ENCODE data around the gene SPATA13. TPM values are rescaled to one million over a fixed set of nuclear protein-coding genes. Genes with fewer than 3 reads are reported as not detected.

Gene SPATA13
- total RNA-seq, 3 donors from 2014 or later (not counting 1 experiment from before 2014, with no cell fraction given): 108 to 141 (median 141) TPM

GRCh38 chr13:24187185-24187584 lies 26.7 kb downstream of the SPATA13 start:
- H3K4me3 ChIP-seq (ENCODE audit: low read length): no peak overlapping the region
- H3K27ac Mint-ChIP-seq: no peak overlapping the region
- peaks cover 0 to 2% of the 10 kb centered on the region in 2 donors for H3K27me3 Mint-ChIP-seq (ENCODE audit: low read depth in 2 of 2)
- DNase-seq (peak in 1 of 2 donors; percentile 47), ATAC-seq (peak in 2 of 3 donors; percentile 35 to 41)
- no peak overlapping the region for H3K4me3 Mint-ChIP-seq
- no peaks in the 10 kb centered on the region for H3K36me3 ChIP-seq (ENCODE audit: control insufficient read depth, insufficient read depth, low read length)
- intact Hi-C loops (cut with micrococcal nuclease): no loop called here
- peaks cover 3% of the 10 kb centered on the region for H3K36me3 Mint-ChIP-seq
- WGBS (ENCODE audit: insufficient coverage): 69% methylated on average over 5 of the region's 7 CpGs
- peaks cover 1% of the 10 kb centered on the region in 2 donors for H3K9me3 Mint-ChIP-seq
- H3K4me1 Mint-ChIP-seq: peaks cover 10 to 11% of the 10 kb centered on the region in 2 donors
- no peak for TF ChIP-seq CTCF (IDR thresholded peaks at IDR 0.05)
- peaks cover 5% of the 10 kb centered on the region for H3K4me1 ChIP-seq (ENCODE audit: control insufficient read depth, insufficient read depth, low read length)
- H3K9me3 ChIP-seq (ENCODE audit: control insufficient read depth, insufficient read depth, low read length): peaks cover 3% of the 10 kb centered on the region
- H3K27me3 ChIP-seq (ENCODE audit: control insufficient read depth, insufficient read depth, low read length): no peaks in the 10 kb centered on the region
- H3K27ac ChIP-seq (ENCODE audit: low read length): no peak overlapping the region

- no peaks in the 10 kb centered on the region for H3K4me1 ChIP-seq (ENCODE audit: control insufficient read depth, insufficient read depth, low read length)
- no peaks in the 10 kb centered on the region for H3K27me3 ChIP-seq (ENCODE audit: control insufficient read depth, insufficient read depth, low read length)
- no peaks in the 10 kb centered on the region for H3K9me3 ChIP-seq (ENCODE audit: control insufficient read depth, insufficient read depth, low read length)
- H3K27ac ChIP-seq (ENCODE audit: low read length): no peak overlapping the region
- no peaks in the 10 kb centered on the region for H3K36me3 ChIP-seq (ENCODE audit: control insufficient read depth, insufficient read depth, low read length)
- 67% methylated on average over 6 of the region's 6 CpGs for WGBS (ENCODE audit: insufficient coverage)
- H3K4me3 Mint-ChIP-seq: no peak overlapping the region
- no peak for TF ChIP-seq CTCF (IDR thresholded peaks at IDR 0.05)
- DNase-seq (no peak), ATAC-seq (no peak)
- no peaks in the 10 kb centered on the region for H3K9me3 Mint-ChIP-seq
- intact Hi-C loops (cut with micrococcal nuclease): no loop called here
- no peaks in the 10 kb centered on the region for H3K27me3 Mint-ChIP-seq (ENCODE audit: low read depth in 2 of 2)
- H3K36me3 Mint-ChIP-seq: no peaks in the 10 kb centered on the region
- no peak overlapping the region for H3K27ac Mint-ChIP-seq
- H3K4me1 Mint-ChIP-seq: no peaks in the 10 kb centered on the region
- no peak overlapping the region for H3K4me3 ChIP-seq (ENCODE audit: low read length)
Observed at GRCh38 chr13:24192057-24192810, 31.7 kb downstream of the SPATA13 start.

- no peak for TF ChIP-seq CTCF (IDR thresholded peaks at IDR 0.05)
- Mint-ChIP-seq H3K27me3 (ENCODE audit: low read depth in 2 of 2) (no peaks in the 10 kb centered on the region), H3K4me1 (no peaks in the 10 kb centered on the region), H3K9me3 (no peaks in the 10 kb centered on the region), H3K27ac (no peak overlapping the region), H3K4me3 (no peak overlapping the region), H3K36me3 (no peaks in the 10 kb centered on the region)
- Histone ChIP-seq H3K9me3 (ENCODE audit: control insufficient read depth, insufficient read depth, low read length) (no peaks in the 10 kb centered on the region), H3K4me1 (ENCODE audit: control insufficient read depth, insufficient read depth, low read length) (no peaks in the 10 kb centered on the region), H3K27ac (ENCODE audit: low read length) (no peak overlapping the region), H3K36me3 (ENCODE audit: control insufficient read depth, insufficient read depth, low read length) (no peaks in the 10 kb centered on the region), H3K27me3 (ENCODE audit: control insufficient read depth, insufficient read depth, low read length) (no peaks in the 10 kb centered on the region), H3K4me3 (ENCODE audit: low read length) (no peak overlapping the region)
- ATAC-seq (no peak), DNase-seq (no peak)
- intact Hi-C loops (cut with micrococcal nuclease): no loop called here
- 86% methylated on average over 1 of the region's 1 CpG for WGBS (ENCODE audit: insufficient coverage)
Observed at GRCh38 chr13:24192811-24193162, 32.3 kb downstream of the SPATA13 start.

GRCh38 chr13:24194447-24194846 lies 33.9 kb downstream of the SPATA13 start:
- no peaks in the 10 kb centered on the region for H3K36me3 Mint-ChIP-seq
- 96% methylated on average over 7 of the region's 8 CpGs for WGBS (ENCODE audit: insufficient coverage)
- Histone ChIP-seq H3K4me1 (ENCODE audit: control insufficient read depth, insufficient read depth, low read length) (no peaks in the 10 kb centered on the region), H3K9me3 (ENCODE audit: control insufficient read depth, insufficient read depth, low read length) (no peaks in the 10 kb centered on the region), H3K27me3 (ENCODE audit: control insufficient read depth, insufficient read depth, low read length) (no peaks in the 10 kb centered on the region), H3K36me3 (ENCODE audit: control insufficient read depth, insufficient read depth, low read length) (no peaks in the 10 kb centered on the region), H3K4me3 (ENCODE audit: low read length) (no peak overlapping the region), H3K27ac (ENCODE audit: low read length) (no peak overlapping the region)
- intact Hi-C loops (cut with micrococcal nuclease): no loop called here
- no peaks in the 10 kb centered on the region for H3K27me3 Mint-ChIP-seq (ENCODE audit: low read depth in 2 of 2)
- no peak for TF ChIP-seq CTCF (IDR thresholded peaks at IDR 0.05)
- no peak overlapping the region for H3K27ac Mint-ChIP-seq
- no peak for DNase-seq
- no peak for ATAC-seq
- no peaks in the 10 kb centered on the region for H3K4me1 Mint-ChIP-seq
- no peaks in the 10 kb centered on the region for H3K9me3 Mint-ChIP-seq
- H3K4me3 Mint-ChIP-seq: no peak overlapping the region

Data from natural killer cell (primary cell).